Stimulated activated CD8-positive, alpha-beta memory T cell treated with anti-CD3 and anti-CD28 coated beads, Interleukin-7, amount 100 ng/mL, for 24 hours (primary cell): ENCODE results near the gene CRYGC.
"Not testable (repeated sequence)": the region's sequence is repeated elsewhere in the genome, so short reads cannot be mapped to it uniquely, and the experiment has no call there.

Source experiments
- DNase-seq: peaks from one replicate; pipeline ENCODE4 v3.0.0-alpha.2; 2020; ENCODE audit warnings: low read depth

CRYGC gene, protein sequence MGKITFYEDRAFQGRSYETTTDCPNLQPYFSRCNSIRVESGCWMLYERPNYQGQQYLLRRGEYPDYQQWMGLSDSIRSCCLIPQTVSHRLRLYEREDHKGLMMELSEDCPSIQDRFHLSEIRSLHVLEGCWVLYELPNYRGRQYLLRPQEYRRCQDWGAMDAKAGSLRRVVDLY

DNA sequence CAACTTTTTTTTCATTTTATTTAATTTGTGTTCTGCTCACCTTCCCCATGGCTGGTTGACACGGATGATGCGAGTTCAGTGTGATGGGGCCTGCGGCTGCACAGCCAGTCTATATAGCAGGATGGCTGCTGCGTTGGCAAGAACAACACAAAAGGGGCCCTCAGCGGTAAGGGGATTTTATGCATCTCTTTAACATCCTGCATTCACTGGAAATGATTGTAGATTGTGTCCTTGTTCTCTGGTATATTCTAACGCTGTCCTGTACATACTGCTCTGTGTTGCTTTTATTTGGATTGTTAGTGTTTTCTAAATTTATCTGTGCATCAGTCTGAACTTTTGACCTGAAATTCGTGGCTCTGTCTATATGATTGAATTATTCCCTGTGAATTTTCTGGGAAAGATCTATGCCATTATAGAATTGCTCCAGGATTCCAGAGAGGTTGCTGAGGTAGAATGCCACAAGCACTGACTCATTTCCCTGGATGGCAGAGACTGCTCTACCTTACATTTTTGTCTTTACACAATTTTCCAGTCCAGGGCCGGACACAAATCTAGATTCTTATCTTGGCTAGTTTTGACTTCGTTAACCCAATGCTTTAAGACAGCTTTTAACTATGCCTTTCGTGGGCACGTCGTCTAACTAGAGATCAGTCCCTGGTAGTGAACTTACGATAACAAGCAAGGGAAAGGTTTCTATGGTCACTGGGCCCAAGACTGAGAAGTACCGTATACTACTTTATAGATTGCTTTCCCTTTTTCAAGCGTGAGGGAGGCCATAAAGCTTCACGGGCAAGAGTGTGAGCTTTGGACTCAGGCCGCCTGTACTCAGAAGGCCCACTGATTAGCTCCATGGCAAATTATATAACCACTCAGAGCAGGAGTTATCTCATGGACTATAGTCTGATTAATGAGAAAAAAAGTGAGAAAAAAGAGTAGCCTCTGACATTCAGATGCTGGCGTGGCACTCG, at the start of gene CRYGC:
CRYGC (minus strand) TSS at position 85 of the 968 bp plus-strand sequence; CDS start at position 49, 36 bp downstream.
- no peak for DNase-seq

DNA sequence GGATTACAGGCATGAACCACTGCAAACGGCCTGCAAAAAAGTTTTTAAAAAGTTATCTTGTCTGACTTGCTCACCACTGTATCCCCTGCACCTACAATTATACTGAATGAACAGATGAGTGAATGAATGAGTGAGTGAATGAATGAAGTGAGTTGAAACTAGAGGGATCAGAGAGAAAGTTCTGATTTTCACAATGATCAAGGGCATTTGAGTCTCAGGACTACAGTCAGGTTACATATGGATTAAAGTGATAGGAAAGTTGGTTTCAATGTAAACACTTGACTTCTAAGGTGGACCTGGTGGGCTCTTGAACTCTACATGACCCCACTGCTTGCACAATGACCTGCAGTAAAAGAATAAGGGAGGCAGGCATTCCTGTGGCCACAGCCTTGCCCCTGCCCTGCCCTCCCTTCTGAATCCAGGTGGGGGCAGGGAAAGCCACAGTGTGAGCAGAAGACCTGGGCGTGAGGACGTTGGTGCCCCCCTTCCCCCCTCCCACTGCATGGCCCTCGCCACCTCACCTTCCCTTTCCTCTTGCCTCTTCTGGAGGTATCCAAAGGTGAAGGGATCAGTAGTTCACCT, 49.5 kb upstream of the CRYGC start:
- no peak for DNase-seq

DNA sequence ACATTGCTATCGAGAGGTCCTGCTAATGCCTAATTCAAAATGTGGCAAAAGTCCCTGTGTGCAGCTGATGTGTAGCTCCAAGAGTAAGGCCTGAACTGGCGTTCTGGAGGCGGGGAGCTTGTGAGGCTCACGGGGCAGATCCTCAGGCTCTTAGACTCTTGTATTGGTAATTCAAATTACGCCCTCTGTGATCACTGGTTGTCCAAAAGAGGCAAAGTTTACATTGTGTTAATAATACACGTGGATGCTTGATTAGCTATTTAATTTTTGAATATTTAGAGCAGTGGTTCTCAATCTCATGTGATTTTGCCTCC, 46.2 kb upstream of the CRYGC start:
- DNase-seq, result no peak

DNA sequence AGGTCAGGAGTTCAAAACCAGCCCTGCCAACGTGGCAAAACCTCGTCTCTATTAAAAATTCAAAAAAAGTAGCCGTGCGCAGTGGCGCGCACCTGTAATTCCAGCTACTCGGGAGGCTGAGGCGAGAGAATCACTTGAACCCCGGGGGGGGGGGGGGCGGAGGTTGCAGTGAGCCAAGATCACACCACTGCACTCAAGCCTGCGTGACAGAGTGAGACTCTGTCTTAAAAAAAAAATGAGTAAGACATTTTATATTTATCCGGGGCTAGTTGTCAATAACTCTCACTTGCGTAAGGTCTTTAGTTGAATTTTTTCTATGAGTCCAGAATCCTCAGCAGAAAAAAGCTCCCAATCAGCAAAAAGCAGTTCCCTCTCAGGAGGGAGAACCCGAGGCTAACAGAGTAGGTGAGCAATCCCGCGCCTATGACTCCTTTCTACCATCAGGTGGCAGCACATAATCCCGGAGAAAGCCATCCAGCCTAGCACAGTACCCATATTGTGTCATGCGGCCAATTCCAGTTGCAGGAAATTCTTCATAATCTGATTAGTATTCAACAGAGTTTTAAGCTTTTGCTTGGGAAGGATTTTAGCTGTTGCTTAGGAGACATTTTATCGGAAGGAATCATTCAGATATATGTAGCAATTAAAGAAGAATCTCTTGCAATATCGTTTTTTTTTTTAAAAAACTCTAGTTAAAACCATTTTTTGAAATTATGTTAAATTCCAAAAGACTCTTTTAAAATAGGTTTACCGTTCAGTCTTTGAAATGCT, 45.6 kb upstream of the CRYGC start:
- peak; percentile 9 for DNase-seq

DNA sequence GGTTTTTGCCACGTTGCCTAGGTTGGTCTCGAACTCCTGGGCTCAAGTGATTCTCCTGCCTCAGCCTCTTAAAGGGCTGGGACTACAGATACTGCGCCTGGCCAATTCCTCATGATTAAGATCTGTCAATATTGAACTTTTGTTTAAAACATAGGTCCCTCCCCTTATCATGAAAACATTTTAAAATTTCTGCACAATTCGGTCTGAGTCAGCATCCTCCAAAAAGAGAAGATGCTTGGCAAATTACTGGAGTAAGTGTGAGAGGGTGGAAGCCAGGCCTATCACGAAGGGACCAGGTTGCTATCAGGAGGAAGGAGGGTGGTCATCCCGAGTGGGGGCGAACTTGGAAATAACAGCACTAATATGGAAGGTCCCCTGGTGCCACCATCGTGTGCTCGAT, 44.5 kb upstream of the CRYGC start:
- DNase-seq, result no peak

DNA sequence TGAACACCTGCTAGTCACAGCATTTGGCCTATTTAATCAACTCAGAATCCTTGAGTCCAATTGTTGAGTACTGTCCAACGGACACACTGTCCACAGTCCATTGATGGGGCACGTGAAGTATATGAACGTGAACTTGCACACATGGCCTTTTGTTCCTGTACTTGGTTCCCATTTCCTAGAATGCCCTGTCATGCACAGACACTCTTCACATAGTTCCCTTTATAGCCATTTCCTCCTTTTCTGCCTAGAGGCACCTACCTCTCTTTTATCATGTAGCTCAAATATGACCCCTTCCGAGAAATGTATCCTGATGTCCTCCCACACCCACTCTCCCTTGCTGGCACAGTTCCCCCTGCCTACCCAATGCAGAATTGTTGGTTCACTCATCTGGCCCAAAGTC, 42.5 kb upstream of the CRYGC start:
- no peak for DNase-seq

DNA sequence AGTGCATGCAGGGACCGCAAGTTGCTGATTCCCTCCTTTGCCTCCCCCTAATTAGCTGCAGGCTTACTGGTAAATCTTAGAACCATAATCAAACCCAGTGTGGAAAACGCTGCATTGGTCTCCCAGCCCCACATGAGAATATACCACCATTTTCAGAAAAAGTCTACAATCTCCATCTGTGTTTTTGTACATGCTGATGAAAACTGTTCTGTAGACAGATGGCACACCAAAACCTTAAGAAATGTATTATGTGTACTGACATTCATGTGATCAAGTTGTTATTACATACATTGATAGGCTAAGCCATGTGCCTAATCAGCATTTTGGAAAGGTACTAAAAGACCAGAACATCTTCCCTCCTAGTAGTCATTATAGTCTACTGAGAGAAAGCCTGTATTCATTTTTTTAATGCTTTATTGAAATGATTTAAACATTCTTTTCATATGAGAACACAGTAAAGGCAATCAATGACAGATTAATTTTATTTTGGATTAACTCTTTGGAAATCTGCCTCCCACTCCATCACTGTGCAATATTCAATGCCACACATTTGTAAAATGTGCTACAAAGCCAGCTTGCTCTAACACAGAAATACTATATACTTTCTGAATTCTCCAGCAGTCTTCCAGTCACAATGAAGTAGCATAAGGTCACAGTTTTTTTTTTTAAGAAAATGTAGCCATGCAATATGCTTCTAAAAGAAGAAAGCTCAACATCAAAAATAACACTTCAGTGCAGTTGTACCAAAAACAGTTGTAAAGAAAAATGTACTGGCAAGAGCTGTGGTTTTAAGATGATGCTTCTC, 35.5 kb upstream of the CRYGC start:
- DNase-seq, result no peak

DNA sequence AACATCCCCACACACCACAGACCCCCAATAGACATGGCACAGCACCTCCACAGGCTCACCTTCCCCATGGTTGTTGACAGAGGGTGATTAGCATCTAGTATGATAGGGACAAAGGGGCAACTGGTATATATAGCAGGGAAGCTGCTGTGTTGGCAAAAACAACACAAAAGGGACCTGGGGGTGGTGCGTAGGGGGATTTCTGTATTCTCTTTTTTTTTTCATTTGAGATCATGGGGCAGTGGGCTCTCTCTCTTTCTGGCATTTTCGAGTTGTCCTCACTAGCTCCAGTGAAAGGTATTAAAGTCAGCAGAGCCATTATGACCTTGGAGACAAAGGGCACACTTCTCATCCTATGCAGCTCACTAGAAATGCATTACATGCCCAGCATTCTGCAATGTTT, 33.9 kb upstream of the CRYGC start, which contains the start of gene CRYGA:
CRYGA (minus strand) TSS at position 101 of the 400 bp plus-strand sequence; CDS start at position 68, 33 bp downstream.
- DNase-seq, result no peak

DNA sequence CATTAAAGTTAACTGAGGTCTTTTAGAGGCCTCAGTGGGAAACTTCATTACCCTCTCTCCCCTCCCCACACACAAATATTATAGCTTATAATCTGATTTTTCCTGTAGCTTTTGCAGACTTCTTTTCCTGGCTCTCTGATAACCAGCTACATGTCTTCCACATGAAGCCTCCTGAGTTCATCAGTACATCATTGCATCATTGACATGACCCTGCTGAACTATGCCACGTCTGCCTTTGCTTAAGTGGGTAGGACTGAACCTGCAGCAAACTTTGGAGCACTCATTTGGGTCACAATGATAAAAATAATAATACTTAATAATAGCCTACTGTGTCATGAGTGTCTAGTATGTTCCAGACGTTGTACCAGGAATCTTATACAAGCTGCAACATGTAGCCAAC, 26.8 kb upstream of the CRYGC start:
- no peak for DNase-seq

DNA sequence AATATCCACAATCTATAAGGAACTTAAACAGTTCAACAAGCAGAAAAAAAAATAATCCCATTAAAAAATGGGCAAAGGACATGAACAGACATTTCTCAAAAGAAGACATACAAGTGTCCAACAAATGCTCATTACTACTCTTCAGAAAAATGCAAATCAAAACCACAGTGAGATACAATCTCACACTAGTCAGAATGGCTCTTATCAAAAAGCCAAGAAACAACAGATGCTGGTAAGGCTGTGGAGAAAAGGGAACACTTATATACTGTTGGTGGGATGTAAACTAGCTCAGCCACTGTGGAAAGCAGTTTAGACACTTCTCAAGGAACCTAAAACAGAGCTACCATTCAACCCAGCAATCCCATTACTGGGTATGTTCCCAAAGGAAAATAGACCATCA, 23.5 kb upstream of the CRYGC start:
- no peak for DNase-seq

DNA sequence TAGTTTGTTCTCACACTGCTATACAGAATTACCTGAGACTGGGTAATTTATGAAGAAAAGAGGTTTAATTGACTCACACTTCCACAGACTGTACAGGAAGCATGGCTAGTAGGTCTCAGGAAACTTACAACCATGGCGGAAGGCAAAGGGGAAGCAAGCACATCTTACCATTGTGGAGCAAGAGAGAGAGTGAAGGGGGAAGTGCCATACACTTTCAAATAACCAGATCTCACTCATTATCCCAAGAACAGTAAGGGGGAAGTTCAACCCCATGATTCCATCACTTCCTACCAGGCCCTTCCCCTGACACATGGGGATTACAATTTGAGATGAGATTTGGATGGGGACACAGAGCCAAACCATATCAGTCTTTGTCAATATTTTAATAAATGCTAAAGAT, 21.3 kb upstream of the CRYGC start:
- no peak for DNase-seq

DNA sequence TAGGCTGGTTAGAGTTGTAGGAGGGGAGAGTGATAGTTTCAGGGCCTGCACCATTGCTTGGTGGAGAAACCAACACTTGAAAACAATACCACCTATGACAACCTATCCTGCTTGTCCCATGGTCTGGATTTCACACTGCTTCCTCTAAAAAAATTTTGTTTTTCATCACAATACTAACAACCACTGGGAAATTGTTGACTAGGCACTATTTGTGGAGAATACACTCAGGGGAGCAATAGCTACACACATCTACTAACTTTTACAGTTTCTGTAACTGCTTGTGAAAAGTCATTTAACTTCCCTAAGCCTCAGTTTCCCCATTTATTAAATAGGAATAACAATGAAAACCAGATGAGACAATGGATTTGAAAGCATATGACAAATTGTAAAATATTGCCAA, 20.5 kb upstream of the CRYGC start:
- DNase-seq, result no peak

DNA sequence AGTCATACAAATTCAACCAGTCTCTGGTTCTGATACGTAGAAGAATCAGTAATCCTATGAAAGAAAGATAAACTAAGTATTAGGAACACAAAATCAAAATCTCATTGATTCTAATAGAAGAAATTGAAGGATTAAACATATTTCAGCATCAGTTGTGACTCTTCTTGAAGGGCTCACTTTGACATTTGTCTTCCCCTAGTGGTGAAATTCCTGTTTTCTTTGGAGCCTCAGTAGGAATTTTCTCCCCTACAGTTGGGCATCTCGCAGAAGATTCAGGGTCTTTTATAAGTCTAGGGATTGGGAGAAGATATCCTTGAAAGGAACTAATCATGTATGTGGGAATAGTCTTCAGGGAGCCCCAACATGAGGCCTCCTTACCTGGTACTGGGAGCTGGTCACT, 19.2 kb upstream of the CRYGC start:
- DNase-seq, result no peak

DNA sequence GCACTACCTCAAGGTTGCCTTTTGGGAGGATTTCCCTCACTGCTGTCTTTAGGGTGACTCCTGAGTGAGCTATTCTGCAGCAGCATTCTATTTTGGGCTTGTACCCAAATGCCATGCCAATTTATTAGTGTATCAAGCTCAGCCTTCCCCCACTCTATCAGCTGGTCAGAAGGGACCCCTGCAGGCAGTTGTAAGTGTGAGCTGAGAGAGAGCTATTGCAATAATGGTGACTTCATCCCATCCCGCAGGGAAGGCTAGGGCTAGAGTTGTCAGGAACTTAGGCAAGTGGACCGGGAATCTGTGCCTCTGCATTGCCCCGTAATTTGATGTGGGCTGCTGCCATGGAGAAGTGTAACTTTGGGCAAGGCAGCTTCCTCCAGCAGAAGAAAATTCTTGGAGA, 18.1 kb upstream of the CRYGC start:
- DNase-seq, result no peak

DNA sequence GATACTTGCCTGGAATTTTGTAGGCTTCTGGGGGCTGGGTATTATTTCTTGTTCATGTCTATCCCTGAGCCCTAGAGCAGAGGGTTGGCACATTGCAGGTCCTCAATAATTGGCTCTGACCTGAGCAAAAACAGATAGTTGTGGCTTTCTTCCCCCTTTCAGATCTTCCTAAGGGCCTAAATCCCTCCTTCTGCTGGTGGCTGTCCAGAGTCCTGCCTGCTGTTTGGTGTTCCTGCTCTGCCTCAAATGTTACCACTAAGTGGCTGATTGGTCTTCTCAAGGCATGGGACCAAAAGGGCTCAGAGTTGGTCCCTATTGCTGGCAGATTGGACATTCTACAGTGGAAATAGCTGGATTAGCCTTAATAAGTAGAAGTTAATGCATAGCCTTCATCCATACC, 17.4 kb upstream of the CRYGC start:
- no peak for DNase-seq

DNA sequence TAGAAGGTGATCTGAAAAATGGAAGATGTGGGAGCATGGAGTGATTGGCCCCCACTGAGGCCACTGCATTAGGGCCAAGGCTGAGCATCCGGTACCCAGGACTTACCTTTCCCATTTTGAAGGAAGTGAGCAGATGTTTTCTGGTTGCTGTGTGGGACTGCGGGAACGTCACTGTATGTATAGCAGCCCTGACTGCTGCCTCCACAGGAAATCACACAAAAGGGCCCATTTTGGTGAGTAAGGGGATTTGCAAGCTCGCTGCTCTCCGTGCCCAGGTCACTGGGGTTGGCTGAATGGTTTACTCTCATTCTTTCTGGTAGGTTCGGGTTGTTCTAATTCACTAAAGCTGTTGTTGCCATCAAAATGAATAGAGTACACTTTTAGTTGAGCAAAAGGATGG, 16.4 kb upstream of the CRYGC start, which contains the start of gene CRYGB:
CRYGB (minus strand) TSS at position 153 of the 400 bp plus-strand sequence; CDS start at position 115, 38 bp downstream.
- DNase-seq, result no peak

DNA sequence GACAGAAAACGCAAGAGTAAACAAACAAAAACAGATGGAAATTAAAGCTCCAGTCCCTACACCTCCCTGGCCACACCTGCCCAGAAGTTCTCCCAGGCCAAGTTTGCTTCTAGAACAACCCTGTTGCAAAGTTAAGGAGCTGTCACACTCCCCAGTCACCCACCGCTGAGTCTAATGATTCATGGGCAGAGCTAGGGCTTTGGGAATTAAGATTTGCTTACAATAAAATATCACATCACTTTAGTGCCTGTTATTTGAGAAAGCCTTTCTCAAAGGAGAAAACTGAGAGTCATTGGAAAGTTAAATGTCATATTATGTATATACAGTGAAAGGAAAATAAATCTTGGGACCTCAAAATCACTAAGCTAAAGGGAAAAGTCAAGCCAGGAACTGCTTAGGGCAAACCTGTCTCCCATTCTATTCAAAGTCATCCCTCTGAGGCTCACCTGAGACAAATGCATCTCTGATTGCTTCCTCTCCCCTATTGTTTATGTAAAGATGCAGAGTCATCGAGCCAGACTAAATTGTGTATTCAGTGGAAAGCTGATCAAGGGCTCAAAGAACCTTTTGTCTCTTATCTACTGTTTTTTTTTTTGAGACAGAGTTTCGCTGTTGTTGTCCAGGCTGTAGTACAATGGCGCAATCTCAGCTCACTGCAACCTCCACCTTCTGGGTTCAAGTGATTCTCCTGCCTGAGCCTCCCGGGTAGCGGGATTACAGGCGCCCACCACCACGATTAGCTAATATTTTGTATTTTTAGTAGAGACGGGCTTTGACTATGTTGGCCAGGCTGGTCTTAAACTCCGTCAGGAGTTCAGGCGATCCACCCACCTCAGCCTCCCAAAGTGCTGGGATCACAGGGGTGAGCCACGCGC, 13.5 kb upstream of the CRYGC start:
- DNase-seq, result no peak

DNA sequence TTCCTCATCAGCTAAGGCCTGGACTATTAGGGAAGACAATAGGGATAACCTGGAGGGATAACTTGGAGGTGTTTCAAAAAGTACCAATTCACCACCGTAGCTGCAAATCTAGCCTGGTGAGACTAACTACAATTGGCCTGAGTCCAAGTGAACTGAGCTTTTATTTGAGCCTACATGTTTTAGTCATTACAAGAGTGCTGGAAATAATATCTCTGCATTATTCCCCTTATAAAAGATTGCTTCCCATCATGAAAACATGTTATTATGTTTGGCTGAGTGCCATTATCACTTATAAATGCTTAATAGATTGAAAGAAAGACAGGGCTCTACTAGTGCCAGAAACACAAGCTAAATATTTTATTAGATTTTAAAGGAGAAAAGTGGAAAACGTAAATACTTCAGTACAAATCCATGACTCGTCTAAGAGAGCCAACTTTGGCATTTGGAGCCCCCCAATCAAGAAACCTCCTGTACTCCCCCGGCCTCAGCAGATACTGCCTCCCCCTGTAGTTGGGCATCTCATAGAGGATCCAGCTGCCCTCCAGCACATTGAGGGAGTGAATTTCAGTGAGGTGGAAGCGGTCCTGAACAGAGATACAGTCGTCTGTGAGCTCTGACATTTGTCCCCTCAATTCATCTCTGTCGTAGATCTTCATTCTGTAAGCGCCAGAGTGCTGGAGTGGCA, 12.8 kb upstream of the CRYGC start:
- no peak for DNase-seq

DNA sequence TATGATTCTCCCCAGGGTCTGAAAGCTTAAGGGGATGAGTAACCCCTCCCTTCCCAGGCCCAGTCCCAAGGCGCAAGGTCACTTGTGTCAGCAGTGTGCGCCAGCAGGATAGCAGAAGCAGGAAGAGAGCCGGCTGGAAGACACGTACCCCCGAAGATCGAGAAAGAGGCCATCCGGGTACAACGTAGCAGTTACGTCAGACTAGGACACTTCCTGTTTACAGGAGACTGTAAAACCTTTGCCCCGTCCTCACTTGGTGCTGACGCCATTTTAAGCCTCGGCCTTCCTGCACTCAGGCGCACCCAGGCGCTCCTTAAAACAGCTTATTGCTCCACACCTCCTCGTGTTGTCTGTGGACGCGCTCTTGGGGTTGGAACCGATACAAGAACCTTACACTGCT, 9.8 kb upstream of the CRYGC start:
- no peak for DNase-seq

DNA sequence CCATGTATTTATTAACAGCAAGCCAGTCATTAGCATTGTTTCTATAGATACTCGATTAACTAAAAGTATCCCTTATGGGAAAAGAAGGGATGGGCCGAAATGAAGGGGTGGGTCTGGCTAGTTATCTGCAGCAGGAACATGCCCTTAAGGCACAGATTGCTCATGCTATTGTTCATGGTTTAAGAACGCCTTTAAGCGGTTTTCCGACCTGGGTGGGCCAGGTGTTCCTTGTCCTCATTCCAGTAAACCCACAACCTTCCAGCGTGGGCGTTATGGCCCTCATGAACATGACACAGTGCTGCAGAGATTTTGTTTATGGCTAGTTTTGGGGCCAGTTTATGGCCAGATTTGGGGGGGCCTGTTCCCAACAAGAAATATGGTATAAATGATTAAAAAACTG, 8.7 kb upstream of the CRYGC start:
- not testable (repeated sequence) for DNase-seq
